ENCODE results near the gene TDO2.

DNA sequence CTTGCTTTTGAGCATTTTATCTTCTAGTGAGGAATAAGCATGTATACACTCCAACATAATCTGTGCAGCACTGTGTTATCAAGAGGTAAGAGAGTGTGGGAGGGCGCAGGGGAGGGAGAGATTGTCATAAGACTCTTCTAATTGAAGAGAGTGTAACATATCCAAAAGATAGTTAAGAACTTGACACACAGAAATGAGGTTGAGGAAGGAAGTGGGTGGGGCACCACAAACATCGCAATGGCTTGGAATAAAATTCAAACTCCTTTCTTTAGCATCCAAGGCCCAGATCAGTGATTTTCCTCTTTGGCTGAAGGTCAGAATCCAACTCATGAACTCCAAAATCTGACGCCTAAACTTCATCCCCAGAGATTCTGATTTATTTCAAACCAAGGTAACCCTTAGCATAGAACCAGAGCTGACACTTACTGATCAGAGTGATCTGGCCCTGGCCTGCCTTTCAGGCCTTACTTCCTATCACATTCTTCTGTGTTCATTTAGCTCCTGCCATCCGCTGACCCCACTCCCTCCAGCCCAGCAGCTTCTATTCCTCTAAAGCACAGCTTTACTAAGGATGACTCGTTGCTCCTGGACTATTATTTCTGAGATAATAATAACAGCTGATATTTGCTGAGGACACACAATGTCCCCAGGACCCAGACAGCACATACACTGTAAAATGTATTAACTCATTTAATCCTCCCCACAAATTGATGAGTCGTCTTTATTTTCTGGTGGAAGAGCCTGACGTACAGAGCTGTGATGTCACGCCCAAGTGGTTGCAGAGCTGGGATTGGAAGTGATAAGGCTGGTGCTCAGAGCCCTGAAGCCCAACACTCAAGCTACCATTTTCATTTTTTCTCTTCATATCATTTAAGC, 60.8 kb downstream of the TDO2 start:
- TF ChIP-seq, protein P1, sequence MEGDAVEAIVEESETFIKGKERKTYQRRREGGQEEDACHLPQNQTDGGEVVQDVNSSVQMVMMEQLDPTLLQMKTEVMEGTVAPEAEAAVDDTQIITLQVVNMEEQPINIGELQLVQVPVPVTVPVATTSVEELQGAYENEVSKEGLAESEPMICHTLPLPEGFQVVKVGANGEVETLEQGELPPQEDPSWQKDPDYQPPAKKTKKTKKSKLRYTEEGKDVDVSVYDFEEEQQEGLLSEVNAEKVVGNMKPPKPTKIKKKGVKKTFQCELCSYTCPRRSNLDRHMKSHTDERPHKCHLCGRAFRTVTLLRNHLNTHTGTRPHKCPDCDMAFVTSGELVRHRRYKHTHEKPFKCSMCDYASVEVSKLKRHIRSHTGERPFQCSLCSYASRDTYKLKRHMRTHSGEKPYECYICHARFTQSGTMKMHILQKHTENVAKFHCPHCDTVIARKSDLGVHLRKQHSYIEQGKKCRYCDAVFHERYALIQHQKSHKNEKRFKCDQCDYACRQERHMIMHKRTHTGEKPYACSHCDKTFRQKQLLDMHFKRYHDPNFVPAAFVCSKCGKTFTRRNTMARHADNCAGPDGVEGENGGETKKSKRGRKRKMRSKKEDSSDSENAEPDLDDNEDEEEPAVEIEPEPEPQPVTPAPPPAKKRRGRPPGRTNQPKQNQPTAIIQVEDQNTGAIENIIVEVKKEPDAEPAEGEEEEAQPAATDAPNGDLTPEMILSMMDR (IDR thresholded peaks at IDR 0.05), result no peak
- no peak for TF ChIP-seq POLR2A (IDR thresholded peaks at IDR 0.05)
- TF ChIP-seq POLR2AphosphoS5 (IDR thresholded peaks at IDR 0.05), result no peak

Measured in breast epithelium (tissue), 3 donors.